ENCODE data around the gene NRROS. TPM values are rescaled to one million over a fixed set of nuclear protein-coding genes. Genes with fewer than 3 reads are reported as not detected.

The NRROS gene
- total and polyA plus RNA-seq, 10 of the 15 experiments (the other 5 are each of a cell fraction or from before 2014, with no cell fraction given): 0.35 to 42.2 (median 12.6) TPM

GRCh38 chr3:196634224-196634623 lies 5.3 kb upstream of the NRROS start (continued):
- TF ChIP-seq RUNX3 (IDR thresholded peaks at IDR 0.05; ENCODE audit: low read length) (no peak), HDAC2 (IDR thresholded peaks at IDR 0.05) (no peak), PKNOX1 (IDR thresholded peaks at IDR 0.05) (no peak), LARP7 (IDR thresholded peaks at IDR 0.05) (no peak), PRDM15 (CRISPR knock-in tag; IDR thresholded peaks at IDR 0.05) (no peak), BHLHE40 (IDR thresholded peaks at IDR 0.05; ENCODE audit: borderline replicate concordance in 1 of 2, low read depth in 2 of 2, low read length in 1 of 2) (peak; percentile 65 to 72), CBFB (IDR thresholded peaks at IDR 0.05; ENCODE audit: low read depth) (peak; percentile 56; the same call in 1 of the 2 replicates), RAD51 (IDR thresholded peaks at IDR 0.05) (no peak), RELB (IDR thresholded peaks at IDR 0.05; ENCODE audit: low read depth) (peak; percentile 96), ZNF207 (IDR thresholded peaks at IDR 0.05; ENCODE audit: borderline replicate concordance) (no peak), GABPA (IDR thresholded peaks at IDR 0.05; ENCODE audit: low read depth) (no peak), GATAD2B (conservative IDR thresholded peaks at IDR 0.05; ENCODE audit: low read depth) (no peak), NR2F1 (conservative IDR thresholded peaks at IDR 0.05) (peak; percentile 54), MTA3 (IDR thresholded peaks at IDR 0.05; ENCODE audit: borderline replicate concordance, low read length) (no peak), PML (IDR thresholded peaks at IDR 0.05; ENCODE audit: low read length) (no peak), CEBPZ (IDR thresholded peaks at IDR 0.05; ENCODE audit: low read depth, low read length) (no peak), BCL3 (IDR thresholded peaks at IDR 0.05; ENCODE audit: borderline replicate concordance, insufficient read depth, low read depth, low read length, poor library complexity, severe bottlenecking) (peak; percentile 20), SMARCA5 (IDR thresholded peaks at IDR 0.05) (no peak)

Measured in GM12878 (cell line).